Activated naive CD4-positive, alpha-beta T cell treated with anti-CD3 and anti-CD28 coated beads for 36 hours (primary cell): ENCODE measurements around the gene TMEM272. TPM values are rescaled to one million over a fixed set of nuclear protein-coding genes. Genes with fewer than 3 reads are reported as not detected.
A peak's percentile ranks its signal among the peaks of the same experiment; 100 is the strongest.

Experiments used
- CTCF ChIA-PET: fragments of 350-600 bp; sonication (Branson Sonifier 250); formaldehyde crosslinking; loops from one replicate; lab custom pipeline; 2021; ENCODE audit warnings: antibody characterized with exemption; lab: Charles Lee
- DNase-seq: peaks from one replicate; pipeline ENCODE4 v3.0.0-alpha.2; 2020
- H3K27ac Mint-ChIP-seq: one replicate; pipeline ENCODE4 v1.8.0; 2021; ENCODE audit warnings: mild to moderate bottlenecking, mixed read lengths
- H3K27me3 Mint-ChIP-seq: one replicate; pipeline ENCODE4 v1.8.0; 2021; ENCODE audit warnings: low read depth, mixed read lengths
- H3K36me3 Mint-ChIP-seq: one replicate; pipeline ENCODE4 v1.8.0; 2021; ENCODE audit warnings: low read depth, mixed read lengths
- H3K4me1 Mint-ChIP-seq: one replicate; pipeline ENCODE4 v1.8.0; 2021; ENCODE audit warnings: low read depth, mixed read lengths
- H3K4me3 Mint-ChIP-seq: one replicate; pipeline ENCODE4 v1.8.0; 2021; ENCODE audit warnings: mild to moderate bottlenecking, moderate library complexity, mixed read lengths
- H3K9me3 Mint-ChIP-seq: one replicate; pipeline ENCODE4 v1.8.0; 2021; ENCODE audit warnings: mixed read lengths
- intact Hi-C: fragments of 100-400 bp; cut with micrococcal nuclease; formaldehyde crosslinking; loops from one replicate; pipeline ENCODE4 v1.15.1; 2023
- total RNA-seq, 2 experiments: library from RNA; stranded (reverse); gene quantifications; one replicate each; pipeline ENCODE4 v1.2.3, GENCODE V29; 2021

Gene TMEM272
- total RNA-seq, 2 experiments from 2014 or later, result 0.41 to 0.42 TPM

DNA sequence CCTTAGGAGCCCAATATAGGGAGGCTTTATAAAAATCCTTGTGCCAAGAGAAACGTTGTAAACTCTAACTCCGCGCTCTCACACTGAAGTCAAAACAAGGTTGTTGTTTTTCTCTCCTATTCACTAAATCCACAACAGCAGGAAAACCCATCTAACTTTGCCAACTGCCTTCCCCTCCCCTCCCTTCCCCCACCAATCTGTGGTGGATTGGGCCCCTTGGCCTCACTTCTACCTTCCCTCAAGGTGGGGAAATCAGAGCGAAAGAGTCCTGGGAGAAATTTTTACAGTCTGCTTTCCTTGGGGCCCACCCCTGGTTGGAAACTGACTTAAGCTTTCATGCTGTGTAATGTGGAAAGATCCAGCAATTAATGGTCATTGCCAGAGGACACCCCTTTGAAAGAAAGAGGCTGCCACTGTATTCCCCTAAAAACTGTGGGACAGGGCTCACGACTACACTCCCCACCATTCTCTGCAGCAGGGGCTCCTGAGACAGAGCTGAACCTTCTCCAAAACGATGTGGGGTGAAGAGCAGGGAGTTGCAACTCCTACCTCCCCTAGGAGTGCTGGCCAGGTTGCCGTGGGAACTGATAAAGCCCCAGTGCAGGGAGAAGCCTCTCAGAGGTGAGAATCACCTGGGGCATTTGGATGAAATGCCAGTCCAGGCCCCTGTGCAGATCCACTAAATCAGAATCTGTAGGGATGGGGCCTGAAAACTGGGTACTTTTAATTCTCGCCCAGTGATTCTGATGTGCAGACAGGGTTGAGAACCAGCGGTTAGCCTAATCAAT, 42.2 kb downstream of the TMEM272 start:
- Mint-ChIP-seq H3K36me3 (peaks cover 5% of the 10 kb centered on the region), H3K27ac (peak overlapping the region; percentile 98), H3K4me1 (peaks cover 54% of the 10 kb centered on the region), H3K9me3 (no peaks in the 10 kb centered on the region), H3K4me3 (peak overlapping the region; percentile 92), H3K27me3 (no peaks in the 10 kb centered on the region)
- no peak for DNase-seq
- CTCF ChIA-PET, result interaction anchor here (0.6 to 3.1 kb wide), 11 partner anchors 8 to 516 kb away, joined by 3 to 15 read pairs (median 5); no protein-coding TSS in a partner anchor
- intact Hi-C loops, result loop anchor here (1.0 to 5.0 kb wide), 11 partner anchors 22 to 1866 kb away; partner anchors contain the start of genes INTS6, SPRYD7 and WDFY2

DNA sequence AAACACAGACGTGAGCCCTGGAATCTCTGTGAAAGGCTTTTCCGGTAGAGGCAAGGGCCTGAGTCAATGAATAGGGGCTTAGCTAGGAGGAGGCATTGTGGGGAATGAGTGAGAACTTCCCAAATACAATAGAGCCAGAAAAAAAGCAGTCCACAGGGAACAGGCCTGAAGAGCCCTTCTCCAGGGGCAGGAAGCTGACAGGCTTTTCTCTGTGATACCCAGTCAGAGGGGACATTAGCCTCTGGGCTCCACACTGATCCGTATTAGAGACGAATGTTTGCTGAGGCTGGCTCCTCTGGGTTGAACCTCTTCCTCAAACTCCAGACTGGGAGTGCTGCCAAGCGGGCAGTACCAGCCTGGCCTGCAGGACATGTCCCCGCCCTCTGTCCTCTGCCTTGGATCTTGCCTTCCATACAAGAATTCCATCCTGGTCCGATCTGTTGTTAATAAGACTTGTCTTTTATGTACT, 43.3 kb downstream of the TMEM272 start:
- CTCF ChIA-PET, result interaction anchor here (0.5 to 3.1 kb wide), 11 partner anchors 9 to 610 kb away, joined by 3 to 15 read pairs (median 5); no protein-coding TSS in a partner anchor
- Mint-ChIP-seq H3K4me1 (peaks cover 53% of the 10 kb centered on the region), H3K4me3 (peak overlapping the region; percentile 92), H3K9me3 (no peaks in the 10 kb centered on the region), H3K27ac (peak overlapping the region; percentile 98), H3K36me3 (peaks cover 5% of the 10 kb centered on the region), H3K27me3 (no peaks in the 10 kb centered on the region)
- no peak for DNase-seq
- intact Hi-C loops, result loop anchor here (1.0 to 5.0 kb wide), 9 partner anchors 24 to 1864 kb away; partner anchors contain the start of gene SPRYD7

DNA sequence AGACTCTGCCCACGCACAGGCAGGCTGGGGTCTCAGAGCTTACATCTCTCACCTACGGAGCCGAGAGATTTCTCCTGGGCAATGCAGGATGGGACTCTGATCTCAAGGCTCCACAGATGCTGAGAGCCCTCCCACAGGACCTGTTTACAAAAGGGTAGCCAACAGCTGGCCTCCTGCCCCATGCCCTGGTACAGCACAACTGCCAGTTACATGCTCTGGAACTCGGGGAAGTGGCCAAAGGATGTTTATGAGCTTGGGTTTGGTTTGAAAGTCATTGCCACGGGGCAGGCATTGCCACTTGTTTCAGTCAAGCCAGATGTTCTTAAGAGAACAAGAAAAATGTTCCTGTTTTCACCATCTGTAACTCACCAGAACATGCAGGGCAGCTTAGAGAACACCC, 44.5 kb downstream of the TMEM272 start:
- no peak for DNase-seq
- H3K27me3 Mint-ChIP-seq, result no peaks in the 10 kb centered on the region
- H3K36me3 Mint-ChIP-seq, result peaks cover 5% of the 10 kb centered on the region
- no peak overlapping the region for H3K27ac Mint-ChIP-seq
- no peak overlapping the region for H3K4me3 Mint-ChIP-seq
- H3K4me1 Mint-ChIP-seq, result peaks cover 41% of the 10 kb centered on the region
- H3K9me3 Mint-ChIP-seq, result no peaks in the 10 kb centered on the region
- intact Hi-C loops, result loop anchor here (5.0 kb wide), 2 partner anchors 1563 to 1863 kb away; partner anchors contain the start of gene SPRYD7
- CTCF ChIA-PET, result interaction anchor here (0.5 to 6.0 kb wide), 12 partner anchors 10 to 514 kb away, joined by 3 to 52 read pairs (median 4); no protein-coding TSS in a partner anchor

DNA sequence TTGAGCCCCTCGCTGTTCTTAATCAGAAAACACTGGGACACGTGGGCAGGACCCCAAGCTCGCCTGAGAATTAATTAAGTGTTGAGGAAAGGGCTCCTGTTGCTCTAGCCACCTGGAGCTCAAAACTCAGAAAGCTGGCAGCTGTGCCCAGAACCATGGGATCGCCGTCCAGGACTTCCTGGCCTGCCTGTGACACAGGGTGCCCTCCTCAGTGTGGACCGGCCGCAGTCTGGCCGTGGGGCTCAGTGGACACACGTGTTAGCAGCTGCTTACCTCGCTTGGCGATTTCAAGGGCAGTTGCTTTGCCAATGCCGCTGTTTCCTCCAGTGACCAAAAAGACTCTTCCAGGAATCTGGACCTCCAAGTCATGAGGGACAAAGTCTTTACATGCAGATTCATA, 45.7 kb downstream of the TMEM272 start:
- intact Hi-C loops, result no loop called here
- peaks cover 34% of the 10 kb centered on the region for H3K4me1 Mint-ChIP-seq
- CTCF ChIA-PET, result interaction anchor here (1.1 to 6.0 kb wide), 10 partner anchors 16 to 513 kb away, joined by 3 to 52 read pairs (median 10); no protein-coding TSS in a partner anchor
- no peak overlapping the region for H3K4me3 Mint-ChIP-seq
- H3K27me3 Mint-ChIP-seq, result no peaks in the 10 kb centered on the region
- no peak for DNase-seq
- H3K27ac Mint-ChIP-seq, result no peak overlapping the region
- H3K36me3 Mint-ChIP-seq, result no peaks in the 10 kb centered on the region
- no peaks in the 10 kb centered on the region for H3K9me3 Mint-ChIP-seq

DNA sequence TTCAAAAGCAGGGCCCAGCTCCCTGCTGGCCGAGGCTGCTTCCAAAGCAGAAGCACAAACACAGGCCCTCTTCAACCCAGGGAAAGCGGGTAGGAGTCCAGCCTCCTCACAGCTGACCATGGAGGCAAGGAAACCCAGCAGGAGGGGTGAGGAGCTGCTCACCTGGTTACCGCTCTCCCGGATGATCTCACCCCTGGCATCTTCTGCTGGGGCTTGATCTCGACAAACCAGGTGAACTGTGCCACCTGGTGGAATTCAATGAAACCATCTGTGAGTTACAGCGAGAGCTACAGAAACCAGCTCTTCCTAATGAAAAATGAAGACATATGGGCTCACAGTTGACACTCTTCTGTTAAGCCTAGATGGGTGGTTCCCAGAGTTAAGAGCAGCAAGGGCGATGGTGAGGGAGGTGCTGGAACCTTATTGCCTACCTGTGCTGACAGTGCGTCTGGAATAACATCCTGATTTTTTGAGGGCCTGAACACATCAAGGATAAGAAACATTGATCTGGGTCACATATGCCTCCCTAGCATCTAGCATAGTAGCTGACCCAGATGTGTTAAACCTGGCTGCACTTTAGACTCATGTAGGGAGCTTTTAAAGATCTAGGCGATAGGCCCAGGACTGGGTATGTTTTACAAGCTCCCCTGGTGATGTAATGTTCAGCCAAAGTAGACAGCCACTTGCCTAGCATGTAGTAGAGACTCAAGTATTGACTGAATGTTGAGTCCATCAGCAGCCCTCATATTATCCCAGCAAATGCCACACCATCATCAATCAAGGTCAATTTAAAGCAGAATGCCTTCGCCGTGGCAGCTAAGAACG, 47.1 kb downstream of the TMEM272 start:
- intact Hi-C loops, result loop anchor here (1.0 to 2.0 kb wide), 7 partner anchors 34 to 673 kb away; partner anchors contain the start of genes FAM124A and WDFY2
- H3K27ac Mint-ChIP-seq, result no peak overlapping the region
- no peaks in the 10 kb centered on the region for H3K9me3 Mint-ChIP-seq
- H3K27me3 Mint-ChIP-seq, result no peaks in the 10 kb centered on the region
- H3K4me1 Mint-ChIP-seq, result peaks cover 43% of the 10 kb centered on the region
- H3K4me3 Mint-ChIP-seq, result no peak overlapping the region
- peaks cover 6% of the 10 kb centered on the region for H3K36me3 Mint-ChIP-seq
- CTCF ChIA-PET, result interaction anchor here (0.6 to 6.0 kb wide), 59 partner anchors 8 to 886 kb away, joined by 3 to 52 read pairs (median 5); partner anchors contain the start of gene NEK5
- peak; percentile 83 for DNase-seq

DNA sequence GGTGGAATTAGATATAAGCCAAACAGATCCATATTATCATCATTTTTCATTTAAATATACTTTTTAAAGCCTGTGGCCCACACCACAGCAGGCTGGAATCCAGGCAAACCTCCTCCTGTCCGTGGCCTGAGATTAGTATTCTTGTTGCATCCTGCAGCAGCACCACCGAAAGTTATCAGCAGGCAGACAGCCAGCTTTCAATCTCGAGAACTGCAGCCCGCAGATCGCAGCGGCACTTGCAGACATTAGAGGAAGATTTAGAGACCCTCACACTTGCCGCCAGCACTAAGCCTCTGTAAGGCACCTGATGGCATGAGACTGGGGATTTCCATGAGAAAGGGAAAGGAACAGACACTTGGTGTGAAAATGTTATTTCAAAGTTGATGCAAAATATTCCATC, 48.4 kb downstream of the TMEM272 start:
- CTCF ChIA-PET, result interaction anchor here (1.2 to 6.0 kb wide), 18 partner anchors 11 to 674 kb away, joined by 3 to 52 read pairs (median 12); no protein-coding TSS in a partner anchor
- Mint-ChIP-seq H3K36me3 (peaks cover 7% of the 10 kb centered on the region), H3K27ac (no peak overlapping the region), H3K4me1 (peaks cover 37% of the 10 kb centered on the region), H3K9me3 (no peaks in the 10 kb centered on the region), H3K4me3 (no peak overlapping the region), H3K27me3 (no peaks in the 10 kb centered on the region)
- intact Hi-C loops, result loop anchor here (2.0 kb wide), 3 partner anchors 510 to 648 kb away; partner anchors contain the start of gene FAM124A
- DNase-seq, result no peak

DNA sequence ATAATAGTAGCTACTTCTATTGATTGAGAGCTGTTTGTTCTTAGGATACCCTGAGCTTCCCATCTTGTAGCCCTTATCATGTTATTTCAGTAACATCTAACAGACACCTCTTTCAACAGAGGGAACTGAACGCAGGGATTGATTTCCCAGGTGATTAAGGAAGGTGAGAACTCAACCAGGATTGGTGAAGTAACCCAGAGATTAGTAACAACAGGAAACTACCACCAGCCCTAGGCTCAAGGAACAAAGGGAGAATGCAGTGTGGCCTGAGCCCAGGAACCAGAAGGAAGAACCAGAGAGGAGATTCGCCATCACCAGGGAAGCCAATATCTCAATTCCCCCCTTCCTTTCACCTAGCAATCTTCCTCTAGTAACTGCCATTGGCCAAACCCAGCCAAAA, 49.6 kb downstream of the TMEM272 start:
- no peak overlapping the region for H3K4me3 Mint-ChIP-seq
- CTCF ChIA-PET, result interaction anchor here (1.0 to 6.0 kb wide), 8 partner anchors 9 to 669 kb away, joined by 3 to 52 read pairs (median 5); no protein-coding TSS in a partner anchor
- peaks cover 32% of the 10 kb centered on the region for H3K4me1 Mint-ChIP-seq
- no peaks in the 10 kb centered on the region for H3K9me3 Mint-ChIP-seq
- no peak overlapping the region for H3K27ac Mint-ChIP-seq
- intact Hi-C loops, result no loop called here
- no peaks in the 10 kb centered on the region for H3K27me3 Mint-ChIP-seq
- H3K36me3 Mint-ChIP-seq, result peaks cover 8% of the 10 kb centered on the region
- DNase-seq, result no peak

DNA sequence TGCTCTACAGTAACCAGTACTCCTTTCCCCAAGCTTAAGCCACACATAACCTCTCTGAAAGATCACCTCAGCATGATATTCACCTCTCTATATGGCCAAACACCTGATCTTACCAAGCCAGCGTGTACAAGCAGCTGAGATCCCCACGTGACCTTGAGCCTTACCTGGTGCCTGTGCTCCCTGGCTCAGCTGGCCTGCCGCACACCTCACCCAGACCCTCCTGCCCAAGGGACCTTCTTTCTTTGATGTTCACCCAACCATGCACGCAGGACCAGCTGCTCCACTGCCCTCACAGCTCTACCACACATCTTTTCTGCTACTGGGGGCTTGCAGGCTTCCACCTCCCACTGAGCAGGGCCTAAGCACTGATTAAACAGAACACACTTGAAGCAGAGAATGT, 50.0 kb downstream of the TMEM272 start:
- H3K27me3 Mint-ChIP-seq, result no peaks in the 10 kb centered on the region
- H3K27ac Mint-ChIP-seq, result no peak overlapping the region
- intact Hi-C loops, result no loop called here
- DNase-seq, result no peak
- H3K4me3 Mint-ChIP-seq, result no peak overlapping the region
- CTCF ChIA-PET, result interaction anchor here (1.0 to 6.0 kb wide), 7 partner anchors 9 to 669 kb away, joined by 3 to 52 read pairs (median 5); no protein-coding TSS in a partner anchor
- peaks cover 30% of the 10 kb centered on the region for H3K4me1 Mint-ChIP-seq
- H3K9me3 Mint-ChIP-seq, result no peaks in the 10 kb centered on the region
- peaks cover 8% of the 10 kb centered on the region for H3K36me3 Mint-ChIP-seq

DNA sequence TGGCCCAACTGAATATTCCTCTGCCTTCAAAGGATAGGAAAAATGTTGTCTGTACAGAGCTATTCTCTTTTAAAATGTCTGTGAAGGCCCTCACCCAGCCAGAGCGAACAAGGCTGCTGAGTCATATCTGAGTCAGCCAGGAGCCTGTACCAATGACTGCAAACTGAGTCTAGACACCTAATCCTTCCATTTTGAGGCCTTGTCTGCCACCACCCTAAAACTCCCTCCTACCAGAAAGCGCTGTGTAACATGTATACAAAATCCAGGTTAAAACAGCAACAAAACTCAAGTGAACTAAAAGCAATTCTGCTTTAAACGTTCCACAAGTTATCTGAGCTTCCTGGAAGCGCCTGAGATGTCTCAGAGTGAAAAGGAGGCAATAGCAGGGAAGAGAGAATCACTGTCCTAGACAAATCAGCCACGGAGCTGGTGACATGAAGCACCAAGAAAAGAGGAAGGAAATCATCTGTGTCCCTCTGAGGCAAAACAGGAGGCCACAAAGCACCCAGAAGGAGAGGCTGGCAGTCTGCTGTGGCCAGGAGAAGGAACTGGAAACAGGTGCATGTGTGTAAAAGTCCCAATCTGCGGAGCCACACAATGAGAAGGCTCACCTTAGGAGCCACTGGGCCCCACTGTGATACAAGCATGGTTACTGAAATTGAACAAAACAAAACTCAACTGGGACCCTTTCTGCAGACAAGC, 51.3 kb downstream of the TMEM272 start:
- H3K4me3 Mint-ChIP-seq, result no peak overlapping the region
- CTCF ChIA-PET, result interaction anchor here (0.6 to 1.6 kb wide), 6 partner anchors 12 to 979 kb away, joined by 3 to 4 read pairs (median 3); no protein-coding TSS in a partner anchor
- peak overlapping the region; percentile 81 for H3K27ac Mint-ChIP-seq
- peak; percentile 82 for DNase-seq
- H3K9me3 Mint-ChIP-seq, result no peaks in the 10 kb centered on the region
- intact Hi-C loops, result loop anchor here (1.0 kb wide), 3 partner anchors 29 to 291 kb away; partner anchors contain the start of gene WDFY2
- H3K4me1 Mint-ChIP-seq, result peaks cover 30% of the 10 kb centered on the region
- peaks cover 8% of the 10 kb centered on the region for H3K36me3 Mint-ChIP-seq
- no peaks in the 10 kb centered on the region for H3K27me3 Mint-ChIP-seq

DNA sequence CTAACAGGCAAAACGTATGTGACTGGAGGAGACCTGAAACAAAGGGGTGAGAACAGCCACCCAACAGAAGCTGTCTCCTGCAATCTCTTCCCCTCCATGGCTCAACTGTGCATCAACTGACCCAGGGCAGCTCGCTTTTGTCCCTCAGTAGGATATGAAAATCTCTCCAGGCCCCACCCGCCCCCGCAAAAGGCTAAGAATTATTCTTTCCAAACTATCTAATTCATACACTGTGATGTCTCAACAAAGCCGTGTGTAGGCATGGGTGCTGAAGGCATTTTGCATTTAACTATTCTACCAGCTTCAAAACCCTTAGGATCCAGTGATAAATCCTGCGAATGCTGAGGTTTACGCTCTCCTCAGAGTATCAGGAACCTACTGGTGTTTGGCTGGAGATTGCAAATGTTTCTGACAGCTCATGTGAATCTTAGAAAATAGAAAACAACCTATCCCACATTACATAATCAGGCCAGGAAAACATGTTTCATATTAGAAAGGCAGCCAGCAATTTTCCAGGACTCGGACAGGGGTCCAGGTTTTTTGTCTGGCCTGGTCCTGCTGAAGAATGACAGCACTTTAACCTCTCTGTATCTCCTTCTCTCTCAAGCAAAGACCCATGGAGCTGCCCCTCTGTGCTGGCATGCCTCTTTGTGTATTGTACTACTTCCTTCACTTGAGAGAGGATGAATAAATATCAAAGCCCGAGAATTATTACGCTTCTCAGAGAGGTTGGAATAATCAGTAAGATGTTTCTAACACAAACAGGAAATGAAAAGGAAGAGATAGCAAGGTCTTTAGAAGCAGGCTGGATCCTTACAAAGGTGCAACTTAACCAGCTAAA, 58.3 kb downstream of the TMEM272 start:
- H3K27me3 Mint-ChIP-seq, result no peaks in the 10 kb centered on the region
- CTCF ChIA-PET, result interaction anchor here (0.6 to 2.5 kb wide), 4 partner anchors 9 to 348 kb away, joined by 4 to 9 read pairs (median 6); no protein-coding TSS in a partner anchor

More for the DNA sequence above, 58.3 kb downstream of the TMEM272 start:
- Mint-ChIP-seq H3K27ac (no peak overlapping the region), H3K9me3 (no peaks in the 10 kb centered on the region), H3K4me1 (peaks cover 2% of the 10 kb centered on the region), H3K36me3 (peaks cover 1% of the 10 kb centered on the region), H3K4me3 (no peak overlapping the region)
- DNase-seq, result no peak
- intact Hi-C loops, result no loop called here
